SK-MEL-5 (cell line): ENCODE data around the gene RMRP. TPM values are rescaled to one million over a fixed set of nuclear protein-coding genes. Genes with fewer than 3 reads are reported as not detected.

Experiments
- DNase-seq: peaks from one replicate; pipeline ENCODE4 v3.0.0-alpha.2; 2016; ENCODE audit warnings: low read depth, low spot score
- in situ Hi-C: cut with HindIII; loops from 2 replicates; pipeline ENCODE4 v1.10.0; 2016; ENCODE audit warnings: low sequenced_read_pairs, high pct_unique_total_duplicates, low pct_unique_long_range_greater_than_20kb
- total RNA-seq: library from RNA; depleted of rRNA; stranded (reverse); fragments of >200 nt; shearing (Covaris generic); gene quantifications from 2 replicates; pipeline ENCODE4 v1.2.3, GENCODE V29; 2014

The RMRP gene
- total RNA-seq, 1 experiment from 2014 or later, result 34,307 TPM

- in situ Hi-C loops, result no loop called here
- no peak for DNase-seq
Measured at GRCh38 chr9:35688558-35689541, 31.0 kb upstream of the RMRP start.

GRCh38 chr9:35687972-35688557 lies 30.2 kb upstream of the RMRP start:
- no peak for DNase-seq
- in situ Hi-C loops, result no loop called here

- in situ Hi-C loops, result no loop called here
- no peak for DNase-seq
Measured at GRCh38 chr9:35687306-35687705, 29.5 kb upstream of the RMRP start.

- in situ Hi-C loops, result no loop called here
- DNase-seq, result no peak
Measured at GRCh38 chr9:35686222-35687203, 28.7 kb upstream of the RMRP start.

GRCh38 chr9:35685506-35685905 lies 27.7 kb upstream of the RMRP start:
- in situ Hi-C loops, result no loop called here
- no peak for DNase-seq

GRCh38 chr9:35684921-35685320 lies 27.1 kb upstream of the RMRP start:
- in situ Hi-C loops, result no loop called here

GRCh38 chr9:35683323-35683722 lies 25.5 kb upstream of the RMRP start:
- in situ Hi-C loops, result no loop called here
- DNase-seq, result no peak

More at GRCh38 chr9:35684921-35685320, 27.1 kb upstream of the RMRP start:
- DNase-seq, result no peak

GRCh38 chr9:35682520-35683315 lies 24.9 kb upstream of the RMRP start:
- in situ Hi-C loops, result no loop called here
- DNase-seq, result no peak

GRCh38 chr9:35682051-35682450 lies 24.2 kb upstream of the RMRP start:
- DNase-seq, result no peak
- in situ Hi-C loops, result no loop called here

- no peak for DNase-seq
- in situ Hi-C loops, result no loop called here
Measured at GRCh38 chr9:35681341-35682002, 23.7 kb upstream of the RMRP start.

- in situ Hi-C loops, result no loop called here
Measured at GRCh38 chr9:35680331-35681105, 22.7 kb upstream of the RMRP start.

GRCh38 chr9:35679766-35680330 lies 22.0 kb upstream of the RMRP start:
- in situ Hi-C loops, result no loop called here

More at GRCh38 chr9:35680331-35681105, 22.7 kb upstream of the RMRP start:
- DNase-seq, result no peak

GRCh38 chr9:35679091-35679490 lies 21.3 kb upstream of the RMRP start:
- no peak for DNase-seq
- in situ Hi-C loops, result no loop called here

More at GRCh38 chr9:35679766-35680330, 22.0 kb upstream of the RMRP start:
- DNase-seq, result no peak

GRCh38 chr9:35675732-35676392 lies 18.0 kb upstream of the RMRP start:
- DNase-seq, result no peak
- in situ Hi-C loops, result no loop called here

GRCh38 chr9:35675204-35675603 lies 17.4 kb upstream of the RMRP start:
- no peak for DNase-seq
- in situ Hi-C loops, result no loop called here
